Nephron (organoid): ENCODE results near the gene ARHGAP22.

Experiments
- H3K27ac Mint-ChIP-seq, 3 experiments: 2 replicates each; pipeline ENCODE4 v1.8.0; 2020; ENCODE audit warnings: mixed read lengths in 3 of 3, mild to moderate bottlenecking in 2 of 3, moderate library complexity in 1 of 3
- H3K27me3 Mint-ChIP-seq: 2 replicates; pipeline ENCODE4 v1.8.0; 2021; ENCODE audit warnings: low read depth, mild to moderate bottlenecking, moderate library complexity, mixed read lengths
- H3K36me3 Mint-ChIP-seq: 2 replicates; pipeline ENCODE4 v1.8.0; 2020; ENCODE audit warnings: low read depth, mixed read lengths
- H3K4me1 Mint-ChIP-seq: 2 replicates; pipeline ENCODE4 v1.8.0; 2020; ENCODE audit warnings: mixed read lengths
- H3K4me3 Mint-ChIP-seq, 3 experiments: 2 replicates each; pipeline ENCODE4 v1.8.0; 2020; ENCODE audit warnings: mild to moderate bottlenecking in 3 of 3, mixed read lengths in 3 of 3, moderate library complexity in 2 of 3
- H3K9me3 Mint-ChIP-seq: 2 replicates; pipeline ENCODE4 v1.8.0; 2020; ENCODE audit warnings: mixed read lengths
- TF ChIP-seq, protein P1 (sequence below), 3 experiments: fragments of 200-600 bp; sonication (generic); IDR thresholded peaks; one replicate each; pipeline ENCODE4 v1.5.0; 2021; ENCODE audit warnings: antibody characterized with exemption in 3 of 3; ENCODE audit not compliant: unreplicated experiment in 3 of 3

ARHGAP22 gene

DNA sequence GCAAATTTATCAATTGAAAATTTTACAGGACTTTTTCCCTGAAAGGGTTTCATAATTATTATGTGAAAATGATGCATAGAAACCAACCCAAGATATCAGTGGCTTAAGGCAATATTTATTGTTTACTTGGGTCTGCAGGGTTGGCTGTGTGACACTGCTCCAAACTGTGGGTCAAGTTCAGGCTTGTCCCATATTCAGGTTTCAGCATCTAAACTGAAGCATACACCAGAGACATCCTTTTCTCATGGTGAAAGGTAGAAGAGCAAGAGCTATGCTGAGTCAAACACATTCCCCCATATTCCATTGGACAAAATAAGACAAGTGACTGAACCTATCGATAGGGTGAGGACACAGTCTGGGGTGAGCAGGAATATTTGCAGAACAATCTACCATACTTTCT, 187.5 kb downstream of the ARHGAP22 start:
- no peaks in the 10 kb centered on the region for H3K4me1 Mint-ChIP-seq
- H3K9me3 Mint-ChIP-seq: peaks cover 15% of the 10 kb centered on the region
- H3K4me3 Mint-ChIP-seq: no peak overlapping the region
- peak overlapping the region in 1 of 3 experiments; percentile 83 for H3K27ac Mint-ChIP-seq
- no peaks in the 10 kb centered on the region for H3K27me3 Mint-ChIP-seq
- H3K36me3 Mint-ChIP-seq: peaks cover 21% of the 10 kb centered on the region
- TF ChIP-seq, protein P1, sequence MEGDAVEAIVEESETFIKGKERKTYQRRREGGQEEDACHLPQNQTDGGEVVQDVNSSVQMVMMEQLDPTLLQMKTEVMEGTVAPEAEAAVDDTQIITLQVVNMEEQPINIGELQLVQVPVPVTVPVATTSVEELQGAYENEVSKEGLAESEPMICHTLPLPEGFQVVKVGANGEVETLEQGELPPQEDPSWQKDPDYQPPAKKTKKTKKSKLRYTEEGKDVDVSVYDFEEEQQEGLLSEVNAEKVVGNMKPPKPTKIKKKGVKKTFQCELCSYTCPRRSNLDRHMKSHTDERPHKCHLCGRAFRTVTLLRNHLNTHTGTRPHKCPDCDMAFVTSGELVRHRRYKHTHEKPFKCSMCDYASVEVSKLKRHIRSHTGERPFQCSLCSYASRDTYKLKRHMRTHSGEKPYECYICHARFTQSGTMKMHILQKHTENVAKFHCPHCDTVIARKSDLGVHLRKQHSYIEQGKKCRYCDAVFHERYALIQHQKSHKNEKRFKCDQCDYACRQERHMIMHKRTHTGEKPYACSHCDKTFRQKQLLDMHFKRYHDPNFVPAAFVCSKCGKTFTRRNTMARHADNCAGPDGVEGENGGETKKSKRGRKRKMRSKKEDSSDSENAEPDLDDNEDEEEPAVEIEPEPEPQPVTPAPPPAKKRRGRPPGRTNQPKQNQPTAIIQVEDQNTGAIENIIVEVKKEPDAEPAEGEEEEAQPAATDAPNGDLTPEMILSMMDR (IDR thresholded peaks at IDR 0.05; ENCODE audit: unreplicated experiment in 3 of 3): no peak

DNA sequence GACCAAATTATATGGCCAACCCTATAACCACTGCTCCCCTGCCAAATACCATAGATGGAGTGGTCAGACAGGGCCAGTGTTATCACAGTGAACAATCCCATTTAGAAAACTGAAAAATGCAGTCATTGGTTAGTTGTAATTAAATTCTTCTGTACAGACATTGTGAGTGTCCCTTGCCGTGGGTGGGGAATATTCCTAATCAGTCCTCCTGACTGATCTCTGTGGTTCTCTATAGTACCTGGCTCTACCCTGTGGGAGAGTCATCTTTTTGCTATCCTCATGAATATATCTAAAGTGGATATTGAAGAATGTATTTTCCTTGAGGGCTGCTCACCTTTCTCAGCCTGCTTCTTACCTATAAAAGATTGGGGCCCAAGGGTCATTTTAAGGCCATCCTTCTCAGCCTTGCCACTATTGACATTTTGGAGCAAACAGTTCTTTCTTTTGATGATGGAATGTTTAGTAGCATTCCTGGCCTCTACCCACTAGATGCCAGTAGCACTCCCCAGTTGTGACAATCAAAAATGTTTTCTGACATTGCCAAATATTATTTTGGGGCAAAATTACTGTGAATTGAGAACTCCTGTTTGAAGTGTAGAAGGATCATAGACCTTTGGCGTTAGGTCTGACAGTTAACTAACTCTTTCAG, 188.2 kb downstream of the ARHGAP22 start:
- Mint-ChIP-seq H3K27ac (no peak overlapping the region), H3K9me3 (peaks cover 20% of the 10 kb centered on the region), H3K4me3 (no peak overlapping the region), H3K4me1 (no peaks in the 10 kb centered on the region), H3K36me3 (peaks cover 21% of the 10 kb centered on the region), H3K27me3 (no peaks in the 10 kb centered on the region)
- TF ChIP-seq, protein P1 (IDR thresholded peaks at IDR 0.05; ENCODE audit: unreplicated experiment in 3 of 3): no peak

DNA sequence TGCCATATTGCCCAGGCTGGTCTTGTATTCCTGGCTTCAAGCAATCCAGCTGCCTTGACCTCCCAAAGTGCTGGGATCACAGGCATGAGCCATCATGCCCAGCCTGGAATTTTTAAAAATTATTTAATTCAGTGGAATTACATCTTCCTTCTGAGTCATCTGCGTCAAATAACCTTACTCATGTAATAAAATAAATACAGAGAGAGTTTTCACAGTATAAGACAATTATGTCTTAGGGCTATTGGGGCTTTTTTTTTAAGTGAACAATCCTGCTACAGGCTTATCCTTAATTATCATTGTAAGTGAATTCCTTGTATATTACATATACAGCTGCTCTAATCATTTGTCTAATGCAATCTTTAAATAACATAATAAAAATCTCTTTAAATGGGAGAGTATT, 190.1 kb downstream of the ARHGAP22 start:
- H3K4me3 Mint-ChIP-seq: no peak overlapping the region
- H3K27ac Mint-ChIP-seq: no peak overlapping the region
- TF ChIP-seq, protein P1 (IDR thresholded peaks at IDR 0.05; ENCODE audit: unreplicated experiment in 3 of 3): no peak
- peaks cover 30% of the 10 kb centered on the region for H3K9me3 Mint-ChIP-seq
- no peaks in the 10 kb centered on the region for H3K4me1 Mint-ChIP-seq
- H3K36me3 Mint-ChIP-seq: peaks cover 14% of the 10 kb centered on the region
- H3K27me3 Mint-ChIP-seq: no peaks in the 10 kb centered on the region

DNA sequence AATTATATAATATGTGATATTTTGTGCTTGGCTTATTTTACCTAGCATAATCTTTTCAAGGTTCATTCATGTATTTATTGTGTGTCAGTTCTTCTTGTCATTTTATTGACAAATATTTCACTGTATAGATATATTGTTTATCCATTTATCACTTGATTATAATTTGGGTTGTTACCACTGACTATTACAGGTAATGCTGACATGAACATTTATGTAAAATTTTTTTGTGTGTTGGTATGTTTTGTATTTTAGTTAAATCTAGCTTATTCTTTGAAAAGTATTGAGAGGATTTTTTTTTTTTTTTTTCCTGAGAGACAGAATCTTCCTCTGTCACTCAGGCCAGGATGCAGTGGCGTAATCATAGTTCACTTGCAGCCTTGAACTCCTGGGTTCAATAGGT, 190.7 kb downstream of the ARHGAP22 start:
- no peak overlapping the region for H3K27ac Mint-ChIP-seq
- no peak overlapping the region for H3K4me3 Mint-ChIP-seq
- TF ChIP-seq, protein P1 (IDR thresholded peaks at IDR 0.05; ENCODE audit: unreplicated experiment in 3 of 3): no peak
- H3K36me3 Mint-ChIP-seq: peaks cover 14% of the 10 kb centered on the region
- H3K9me3 Mint-ChIP-seq: peaks cover 30% of the 10 kb centered on the region
- H3K4me1 Mint-ChIP-seq: no peaks in the 10 kb centered on the region
- no peaks in the 10 kb centered on the region for H3K27me3 Mint-ChIP-seq

DNA sequence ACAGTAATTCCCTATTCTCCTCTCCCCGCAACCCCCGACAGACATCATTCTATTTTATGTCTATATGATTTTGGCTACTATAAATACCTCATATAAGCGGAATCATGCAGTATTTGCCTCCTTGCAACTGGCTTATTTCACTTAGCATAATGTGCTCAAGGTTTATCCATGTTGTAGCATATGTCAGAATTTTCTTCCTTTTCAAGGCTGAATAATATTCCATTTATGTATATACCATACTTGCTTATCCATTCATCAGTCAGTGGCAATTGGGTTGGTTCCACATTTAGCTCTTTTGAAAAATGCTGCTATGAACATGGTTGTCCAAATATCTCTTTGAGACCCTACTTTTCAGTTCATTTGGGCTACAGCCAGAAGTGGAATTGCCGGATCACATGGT, 191.9 kb downstream of the ARHGAP22 start:
- H3K27ac Mint-ChIP-seq: no peak overlapping the region
- no peak overlapping the region for H3K4me3 Mint-ChIP-seq
- no peaks in the 10 kb centered on the region for H3K27me3 Mint-ChIP-seq
- peaks cover 14% of the 10 kb centered on the region for H3K36me3 Mint-ChIP-seq
- TF ChIP-seq, protein P1 (IDR thresholded peaks at IDR 0.05; ENCODE audit: unreplicated experiment in 3 of 3): no peak
- H3K4me1 Mint-ChIP-seq: no peaks in the 10 kb centered on the region
- H3K9me3 Mint-ChIP-seq: peaks cover 30% of the 10 kb centered on the region

DNA sequence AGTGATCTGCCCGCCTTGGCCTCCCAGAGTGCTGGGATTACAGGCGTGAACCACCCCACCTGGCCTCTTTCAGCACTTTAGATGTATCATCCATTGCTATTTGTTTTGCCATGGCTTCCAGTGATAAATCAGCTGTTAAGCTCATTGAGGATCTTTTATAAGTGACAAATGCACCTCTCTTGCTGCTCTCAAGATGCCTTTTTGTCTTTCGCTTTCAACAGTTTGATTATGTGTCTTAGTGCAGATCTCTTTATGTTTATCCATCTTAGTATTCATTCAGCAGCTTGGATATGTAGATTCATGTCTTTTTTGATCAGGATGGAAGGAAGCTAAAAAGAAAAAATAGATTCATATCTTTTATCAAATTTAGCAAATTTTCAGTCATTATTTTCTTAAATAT, 192.8 kb downstream of the ARHGAP22 start:
- Mint-ChIP-seq H3K4me3 (no peak overlapping the region), H3K4me1 (no peaks in the 10 kb centered on the region), H3K27me3 (no peaks in the 10 kb centered on the region), H3K36me3 (peaks cover 14% of the 10 kb centered on the region), H3K9me3 (peaks cover 30% of the 10 kb centered on the region), H3K27ac (no peak overlapping the region)
- TF ChIP-seq, protein P1 (IDR thresholded peaks at IDR 0.05; ENCODE audit: unreplicated experiment in 3 of 3): no peak
